Retina (tissue), 1 donor: ENCODE results near the gene MPRIP.

Experiments used
- DNase-seq: peaks from one replicate; pipeline ENCODE4 v3.0.0-alpha.2; 2016

Gene MPRIP

GRCh38 chr17:17089796-17090641, 47.8 kb downstream of the MPRIP start:
- no peak for DNase-seq

GRCh38 chr17:17090642-17091103, 48.4 kb downstream of the MPRIP start:
- no peak for DNase-seq

- no peak for DNase-seq
Measured at GRCh38 chr17:17091276-17091675, 49.0 kb downstream of the MPRIP start.

- DNase-seq = no peak
Measured at GRCh38 chr17:17091856-17092756, 49.8 kb downstream of the MPRIP start.

- DNase-seq = no peak
Measured at GRCh38 chr17:17093764-17094163, 51.5 kb downstream of the MPRIP start.

GRCh38 chr17:17096438-17097178, 54.4 kb downstream of the MPRIP start:
- no peak for DNase-seq

GRCh38 chr17:17097763-17098345, 55.6 kb downstream of the MPRIP start:
- no peak for DNase-seq

GRCh38 chr17:17098551-17099179, 56.4 kb downstream of the MPRIP start:
- DNase-seq = no peak

GRCh38 chr17:17102176-17102575, 59.9 kb downstream of the MPRIP start:
- DNase-seq = no peak

- DNase-seq = peak; percentile 54
Measured at GRCh38 chr17:17103160-17103559, 60.9 kb downstream of the MPRIP start.

GRCh38 chr17:17104036-17104435, 61.8 kb downstream of the MPRIP start:
- DNase-seq = no peak

GRCh38 chr17:17104494-17104893, 62.2 kb downstream of the MPRIP start:
- DNase-seq = no peak

GRCh38 chr17:17105976-17106375, 63.7 kb downstream of the MPRIP start:
- no peak for DNase-seq

- no peak for DNase-seq
Measured at GRCh38 chr17:17106756-17107155, 64.5 kb downstream of the MPRIP start.

GRCh38 chr17:17107281-17107680, 65.0 kb downstream of the MPRIP start:
- no peak for DNase-seq

- no peak for DNase-seq
Measured at GRCh38 chr17:17107891-17108431, 65.7 kb downstream of the MPRIP start.

GRCh38 chr17:17108451-17109049, 66.3 kb downstream of the MPRIP start:
- DNase-seq = no peak

GRCh38 chr17:17109256-17109655, 67.0 kb downstream of the MPRIP start:
- DNase-seq = no peak

GRCh38 chr17:17109907-17110306, 67.7 kb downstream of the MPRIP start:
- no peak for DNase-seq

- DNase-seq = no peak
Measured at GRCh38 chr17:17110520-17110919, 68.3 kb downstream of the MPRIP start.
